NOMO-1 (cell line): ENCODE measurements around the gene ATP6V1B1.

Source experiments
- DNase-seq, 2 experiments: peaks; one replicate each; lab custom pipeline; 2025; ENCODE audit not compliant: unreplicated experiment in 2 of 2; lab: John Stamatoyannopoulos, UW

The ATP6V1B1 gene

DNA sequence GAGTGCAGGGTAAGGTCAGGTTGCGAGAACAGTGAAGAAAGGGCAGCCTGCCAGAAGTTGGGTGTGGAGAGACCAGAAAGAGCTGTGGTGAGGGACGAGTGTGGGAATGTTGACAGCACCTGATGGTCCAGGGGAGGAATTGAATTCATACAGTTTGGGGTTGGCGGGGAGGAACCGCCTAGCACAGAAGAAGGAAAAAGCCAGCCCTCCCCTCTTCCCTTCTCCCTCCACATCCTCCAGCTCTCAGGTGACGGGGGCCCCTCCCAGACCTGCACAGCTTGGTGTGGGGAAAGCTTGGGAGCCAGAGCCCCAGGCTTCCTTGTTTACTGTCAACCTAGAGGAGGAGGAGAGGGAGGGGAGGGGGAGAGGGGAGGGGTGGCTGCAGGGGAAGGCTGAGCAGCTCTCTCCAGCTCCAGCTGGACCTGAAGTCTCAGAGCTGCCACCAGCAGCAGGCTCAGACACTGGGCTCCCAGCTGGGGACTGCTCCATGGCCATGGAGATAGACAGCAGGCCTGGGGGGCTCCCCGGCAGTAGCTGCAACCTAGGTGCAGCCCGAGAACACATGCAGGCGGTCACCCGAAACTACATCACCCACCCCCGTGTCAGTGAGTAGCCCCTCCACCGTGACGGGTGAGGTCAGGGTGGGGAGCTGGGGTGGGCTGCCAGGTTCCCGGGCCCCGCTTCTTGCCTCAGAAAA is at the start of gene ATP6V1B1:
TSS of gene ATP6V1B1 (plus strand) at position 433 of the 697 bp plus-strand sequence. CDS start at position 488, 55 bp downstream.
- DNase-seq, result no peak

- DNase-seq, result no peak
Observed at GRCh38 chr2:70886541-70886987, 49.1 kb upstream of the ATP6V1B1 start.

- DNase-seq, result no peak
Observed at GRCh38 chr2:70887208-70887549, 48.5 kb upstream of the ATP6V1B1 start.

GRCh38 chr2:70887550-70888246 is 48.0 kb upstream of the ATP6V1B1 start:
- DNase-seq, result peak; percentile 37 to 38

GRCh38 chr2:70888366-70888922 is 47.3 kb upstream of the ATP6V1B1 start:
- DNase-seq, result peak in 1 of 2 experiments; percentile 8

GRCh38 chr2:70888923-70889715 is 46.6 kb upstream of the ATP6V1B1 start:
- DNase-seq, result no peak

GRCh38 chr2:70889716-70890037 is 46.0 kb upstream of the ATP6V1B1 start:
- DNase-seq, result no peak

- DNase-seq, result no peak
Observed at GRCh38 chr2:70890469-70891065, 45.1 kb upstream of the ATP6V1B1 start.

DNA sequence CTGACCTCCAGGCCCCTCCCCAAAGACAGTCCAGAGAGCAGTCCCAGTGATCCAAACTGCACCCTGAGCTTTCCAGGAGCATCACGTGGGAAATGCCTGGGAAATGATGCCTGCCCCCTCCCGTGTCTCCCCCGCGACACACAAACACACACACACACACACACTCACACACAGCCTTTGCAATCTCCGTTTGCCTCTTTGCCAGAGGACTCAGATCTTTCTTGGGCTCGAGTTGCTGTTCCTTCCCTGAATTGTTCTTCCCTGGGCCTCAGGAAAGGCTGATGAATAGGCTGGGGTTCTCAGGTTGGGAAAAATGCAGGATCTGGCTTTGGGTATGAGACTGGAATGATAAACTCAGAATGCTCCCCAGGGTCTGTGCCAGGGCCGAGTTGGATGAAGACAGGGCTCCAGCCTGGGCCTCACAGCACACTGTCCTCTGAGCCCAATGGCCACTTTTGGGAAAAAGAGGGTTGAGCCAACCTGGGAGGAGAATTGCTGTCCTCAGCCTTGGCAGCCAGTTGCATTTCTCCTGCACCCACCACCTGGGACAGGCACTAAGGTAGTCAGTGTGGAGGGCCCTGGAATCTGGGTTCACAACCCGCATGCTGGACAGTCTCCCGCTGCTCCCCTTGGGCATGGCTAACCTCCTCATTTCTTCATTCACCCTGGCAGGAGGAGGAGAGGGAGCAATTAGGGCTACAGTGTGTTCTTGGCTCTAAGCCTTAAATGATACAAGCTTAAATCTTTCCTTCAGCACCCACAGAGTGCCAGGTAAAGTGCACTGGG is 43.9 kb upstream of the ATP6V1B1 start:
- DNase-seq, result no peak

DNA sequence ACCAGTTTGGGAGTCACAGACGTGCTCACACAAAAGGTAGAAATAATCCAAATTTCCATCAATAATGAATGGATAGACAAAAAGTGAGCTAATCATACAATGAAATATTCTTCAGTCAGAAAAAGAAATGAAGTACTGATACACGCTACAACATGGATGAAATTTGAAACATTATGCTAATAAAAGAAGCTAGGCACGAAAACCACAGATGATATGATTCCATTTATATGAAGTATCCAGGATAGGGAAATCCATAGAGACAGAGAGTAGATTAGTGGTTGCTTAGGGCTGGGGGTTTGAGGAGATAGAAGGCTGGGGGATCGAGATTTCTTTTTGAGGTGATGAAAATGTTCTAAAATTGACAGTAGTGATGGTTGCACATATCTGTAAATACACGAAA is 43.0 kb upstream of the ATP6V1B1 start:
- DNase-seq, result no peak

- DNase-seq, result no peak
Observed at GRCh38 chr2:70893186-70893585, 42.5 kb upstream of the ATP6V1B1 start.

- DNase-seq, result no peak
Observed at GRCh38 chr2:70894765-70895164, 40.9 kb upstream of the ATP6V1B1 start.

- no peak for DNase-seq
Observed at GRCh38 chr2:70895249-70895648, 40.5 kb upstream of the ATP6V1B1 start.

DNA sequence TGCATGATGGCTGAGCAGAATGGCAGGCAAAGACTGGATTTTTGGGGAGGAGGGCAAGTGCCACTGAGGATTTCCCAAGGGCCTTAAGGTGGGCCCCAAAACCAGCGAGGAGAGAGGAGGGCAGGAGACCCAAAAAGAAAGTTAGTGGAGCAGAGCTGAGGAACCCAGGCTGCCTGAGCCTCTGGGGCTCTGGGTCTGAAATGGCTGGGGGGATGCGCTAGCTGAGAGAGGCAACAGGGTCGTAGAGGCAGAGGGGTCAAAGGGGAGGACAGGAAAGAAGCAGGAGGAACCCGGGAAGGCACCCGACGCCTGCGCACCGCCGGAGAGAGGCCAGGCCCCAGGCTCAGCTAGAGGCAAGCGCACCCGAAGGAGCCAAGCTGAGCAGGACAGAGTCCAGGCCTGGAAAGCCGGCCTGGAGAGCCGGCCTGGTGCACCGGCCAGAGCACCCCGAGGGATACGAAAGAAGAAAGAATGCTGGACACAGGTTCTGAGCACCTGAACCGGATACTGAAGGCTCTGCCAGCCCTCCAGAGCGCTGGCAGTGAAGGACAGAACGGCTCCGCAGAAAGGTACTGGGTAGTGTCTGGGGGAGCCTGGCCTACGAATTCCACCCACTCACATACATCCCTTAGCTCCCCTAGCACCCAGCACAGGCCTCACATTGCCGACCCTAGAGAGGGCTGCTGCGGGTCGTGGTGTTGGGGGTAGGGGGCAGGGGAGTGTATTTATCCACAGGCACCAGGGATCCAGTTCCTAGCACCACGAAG is 39.5 kb upstream of the ATP6V1B1 start:
- DNase-seq, result no peak

DNA sequence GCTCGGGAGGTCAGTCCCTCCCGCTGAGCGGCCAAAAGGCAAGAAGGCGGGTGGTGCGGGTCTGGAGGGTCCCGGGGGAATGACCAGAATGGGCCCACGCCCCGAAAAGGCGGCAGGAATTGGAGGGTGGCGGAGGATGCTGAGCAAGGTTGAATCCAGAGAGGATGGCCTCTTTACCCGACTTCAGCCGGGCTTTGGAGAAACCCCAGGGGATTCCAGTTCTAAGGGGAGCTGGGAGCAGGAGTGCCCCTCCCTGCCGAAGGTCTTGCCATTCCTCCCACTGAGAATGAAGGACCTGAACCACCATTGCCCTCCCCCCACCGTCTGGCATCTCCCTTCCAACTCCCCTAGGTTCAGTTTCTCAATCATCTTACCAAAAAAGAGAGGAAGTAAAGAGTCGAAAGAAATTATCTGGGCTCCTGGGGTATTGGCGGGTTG is 38.9 kb upstream of the ATP6V1B1 start:
- DNase-seq, result peak; percentile 38 to 39

GRCh38 chr2:70897203-70897976 is 38.3 kb upstream of the ATP6V1B1 start:
- DNase-seq, result no peak

DNA sequence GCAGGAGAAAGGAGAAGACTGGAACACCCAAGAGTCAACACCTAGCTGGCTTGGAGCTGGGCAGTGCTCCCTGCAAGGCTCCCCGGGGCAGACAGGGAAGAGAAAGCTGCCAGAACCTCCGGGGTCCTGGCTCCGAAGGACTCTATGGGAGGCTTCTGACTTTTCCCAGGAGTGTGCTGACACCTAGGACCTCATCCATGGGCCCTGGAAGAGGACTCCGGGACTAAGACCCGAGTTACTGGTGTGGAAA is 37.8 kb upstream of the ATP6V1B1 start:
- no peak for DNase-seq

DNA sequence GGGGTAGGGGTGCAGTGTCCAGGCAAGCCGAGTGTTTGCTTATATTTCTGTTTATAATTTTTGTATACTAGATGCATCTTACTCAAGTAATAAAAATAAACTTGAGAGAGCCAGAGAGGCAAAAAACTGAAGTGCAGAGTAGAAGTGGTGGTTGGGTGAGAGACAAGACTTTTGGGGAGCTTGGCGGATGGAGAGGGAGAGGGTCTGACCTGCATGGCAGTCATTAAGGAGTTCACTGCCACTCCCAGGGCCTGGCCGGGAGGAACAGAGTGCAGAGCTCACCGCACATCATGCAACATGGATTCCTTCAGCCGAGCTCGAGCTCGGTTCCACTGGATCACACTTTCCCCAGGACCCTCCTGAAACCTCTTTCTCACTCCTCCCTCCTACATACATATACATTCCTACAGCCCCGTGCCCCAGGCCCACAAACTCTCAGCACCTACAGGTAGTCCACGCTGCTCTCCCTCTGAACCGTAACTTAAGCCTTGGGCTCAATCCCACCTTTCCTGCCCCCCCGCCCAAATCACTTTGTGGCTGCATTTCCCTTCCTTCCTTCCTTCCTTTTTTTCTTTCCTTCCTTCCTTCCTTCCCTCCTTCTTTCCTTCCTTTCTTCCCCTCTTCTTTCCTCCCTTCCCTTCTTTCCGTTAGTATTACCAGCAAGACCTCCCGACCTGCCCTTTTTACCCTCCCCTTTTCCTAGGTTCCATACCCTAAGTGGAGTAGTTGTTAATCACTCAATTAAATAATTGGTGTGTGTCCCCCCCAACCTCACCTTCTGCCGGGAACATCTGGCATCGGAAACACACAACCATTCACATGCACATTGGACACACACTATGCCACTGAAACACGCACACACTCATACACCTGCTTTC is 37.1 kb upstream of the ATP6V1B1 start:
- DNase-seq, result no peak
